Stromal cell of bone marrow (primary cell): Measurements from ENCODE around the gene ZFYVE1.

Experiments
- DNase-seq: peaks from one replicate; pipeline ENCODE4 v3.0.0-alpha.2; 2012; ENCODE audit warnings: low read depth

The ZFYVE1 gene

DNA sequence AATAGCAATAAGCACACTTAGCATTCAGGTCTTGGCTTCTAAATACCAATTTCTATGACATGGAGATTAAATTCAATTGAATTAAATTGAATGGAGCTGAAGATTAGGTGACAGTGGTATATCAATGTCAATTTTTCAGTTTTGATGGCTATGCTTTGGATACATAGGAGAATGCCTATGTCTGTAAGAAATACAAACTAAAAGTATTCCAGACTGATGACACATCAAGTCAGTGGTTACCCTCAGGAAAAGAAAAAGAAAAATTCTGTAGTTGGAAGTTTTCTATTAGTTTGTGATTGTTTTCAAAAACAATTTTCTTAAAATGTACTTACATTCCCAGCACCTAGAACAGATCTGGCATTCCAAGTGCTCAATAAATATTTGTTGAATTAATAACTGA is 105.5 kb downstream of the ZFYVE1 start:
- DNase-seq: no peak

DNA sequence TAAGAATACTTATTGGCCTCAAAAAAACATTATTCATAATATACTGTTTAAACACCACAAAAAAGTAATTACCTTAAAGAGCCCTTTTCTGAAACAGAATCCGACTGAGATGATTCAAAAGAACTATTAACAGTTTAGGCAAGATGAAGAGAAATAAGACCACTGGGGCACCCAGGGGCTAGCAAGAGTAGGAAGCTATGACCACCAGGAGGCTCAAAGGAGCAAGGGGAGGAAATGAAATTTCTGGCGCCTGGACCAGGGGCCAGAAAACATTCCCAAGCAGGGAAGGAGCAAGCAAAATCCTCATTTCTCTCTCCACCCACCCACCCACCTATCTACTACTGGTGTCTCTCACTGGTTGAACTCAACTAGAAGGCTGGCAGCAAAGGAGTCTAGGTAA is 106.9 kb downstream of the ZFYVE1 start:
- DNase-seq: no peak
